C4-2B (cell line): ENCODE measurements around the gene SARS1.

Source experiments
- ZFX ChIP-seq: fragments of 450-650 bp; IDR thresholded peaks from 2 replicates; pipeline ENCODE4 v1.6.1; 2017
- TF ChIP-seq, protein P1 (sequence below): fragments of 450-650 bp; conservative IDR thresholded peaks from 2 replicates; pipeline ENCODE4 v1.5.1; 2017; ENCODE audit warnings: mild to moderate bottlenecking

DNA sequence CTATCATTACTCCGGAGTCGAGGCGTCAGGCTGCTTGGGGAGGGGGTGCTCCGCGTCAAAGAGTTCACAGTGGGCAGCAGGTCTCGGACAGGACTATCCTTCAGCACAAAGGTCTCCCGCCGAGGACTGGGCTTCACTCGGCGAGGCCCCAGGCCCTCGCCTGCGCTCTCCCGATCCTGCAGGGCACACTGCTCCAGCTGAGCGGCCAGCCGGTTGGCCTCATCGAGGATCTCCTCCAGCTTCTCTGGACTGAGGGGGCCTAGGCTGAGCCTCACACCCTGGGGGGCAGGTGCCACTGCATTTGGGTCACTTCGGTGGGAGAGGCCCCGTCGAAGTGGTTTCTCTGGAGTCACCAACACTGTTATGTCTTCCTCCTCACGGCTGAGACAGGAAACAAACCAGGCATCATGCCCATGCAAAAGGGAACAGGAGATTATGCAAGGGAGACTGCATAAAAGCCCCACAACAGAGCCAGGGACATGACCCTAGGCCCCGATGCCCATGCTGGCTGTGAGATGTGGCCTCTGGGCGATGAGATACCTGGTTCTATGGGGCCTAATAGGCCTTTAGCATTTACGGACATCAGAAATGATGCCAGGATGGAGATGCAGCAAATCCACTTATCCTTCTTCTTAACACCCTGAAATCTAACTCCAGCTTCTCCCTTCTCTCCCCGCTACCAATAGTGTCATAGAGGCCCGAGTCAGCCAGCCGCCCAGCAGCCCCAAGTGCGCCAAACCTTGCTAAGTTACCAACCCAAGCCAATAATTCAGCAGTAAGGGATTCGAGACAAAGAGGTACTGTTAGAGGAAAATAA, 68.2 kb downstream of the SARS1 start:
- TF ChIP-seq, protein P1, sequence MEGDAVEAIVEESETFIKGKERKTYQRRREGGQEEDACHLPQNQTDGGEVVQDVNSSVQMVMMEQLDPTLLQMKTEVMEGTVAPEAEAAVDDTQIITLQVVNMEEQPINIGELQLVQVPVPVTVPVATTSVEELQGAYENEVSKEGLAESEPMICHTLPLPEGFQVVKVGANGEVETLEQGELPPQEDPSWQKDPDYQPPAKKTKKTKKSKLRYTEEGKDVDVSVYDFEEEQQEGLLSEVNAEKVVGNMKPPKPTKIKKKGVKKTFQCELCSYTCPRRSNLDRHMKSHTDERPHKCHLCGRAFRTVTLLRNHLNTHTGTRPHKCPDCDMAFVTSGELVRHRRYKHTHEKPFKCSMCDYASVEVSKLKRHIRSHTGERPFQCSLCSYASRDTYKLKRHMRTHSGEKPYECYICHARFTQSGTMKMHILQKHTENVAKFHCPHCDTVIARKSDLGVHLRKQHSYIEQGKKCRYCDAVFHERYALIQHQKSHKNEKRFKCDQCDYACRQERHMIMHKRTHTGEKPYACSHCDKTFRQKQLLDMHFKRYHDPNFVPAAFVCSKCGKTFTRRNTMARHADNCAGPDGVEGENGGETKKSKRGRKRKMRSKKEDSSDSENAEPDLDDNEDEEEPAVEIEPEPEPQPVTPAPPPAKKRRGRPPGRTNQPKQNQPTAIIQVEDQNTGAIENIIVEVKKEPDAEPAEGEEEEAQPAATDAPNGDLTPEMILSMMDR = no peak
- no peak for TF ChIP-seq ZFX
